GM12878 (cell line): Measurements from ENCODE around the gene KRTCAP3. TPM values are rescaled to one million over a fixed set of nuclear protein-coding genes. Genes with fewer than 3 reads are reported as not detected.
A peak's percentile ranks its signal among the peaks of the same experiment; 100 is the strongest.

ENCODE experiments used
- ATAC-seq: fragments of 200-7000 bp; cut with Tn5 transposase; 3 replicates; pipeline ENCODE4 v1.9.1; 2020; ENCODE audit warnings: mild to moderate bottlenecking, moderate library complexity
- BruUV-seq: library from RNA; stranded (reverse); fragments of 400-500 nt; replicated peaks from 2 replicates; lab custom pipeline; 2021; lab: Mats Ljungman, UMichigan
- CTCF ChIA-PET: fragments of 300-600 bp; sonication (Branson Sonifier 250); formaldehyde crosslinking; extraction: SDS; loops from one replicate; lab custom pipeline; 2021; ENCODE audit warnings: inconsistent platforms; lab: Yijun Ruan, JAX
- POLR2A ChIA-PET: fragments of 350-600 bp; formaldehyde crosslinking; extraction: SDS; loops from one replicate; lab custom pipeline; 2021; ENCODE audit warnings: inconsistent platforms; lab: Charles Lee
- RAD21 ChIA-PET: fragments of 300-600 bp; sonication (Branson Sonifier 250); formaldehyde crosslinking; loops from one replicate; lab custom pipeline; 2023; ENCODE audit warnings: antibody characterized with exemption; ENCODE audit not compliant: unreplicated experiment; lab: Charles Lee
- SMC1A ChIA-PET: fragments of 300-600 bp; sonication (Branson Sonifier 250); formaldehyde crosslinking; loops from one replicate; lab custom pipeline; 2023; ENCODE audit not compliant: unreplicated experiment, uncharacterized antibody; lab: Charles Lee
- DNase-seq: peaks from one replicate; pipeline ENCODE4 v3.0.0-alpha.2; 2011; ENCODE audit warnings: low read depth, low spot score
- FAIRE-seq: peaks from 3 replicates; lab custom pipeline; 2011; peaks lifted over from hg19 to GRCh38; lab: Jason Lieb, UNC
- H2AFZ ChIP-seq: 2 replicates; pipeline ENCODE4 v1.6.0; 2011; ENCODE audit warnings: low read depth, low read length, control low read depth; ENCODE audit not compliant: control insufficient read depth
- H3K27ac ChIP-seq: 2 replicates; pipeline ENCODE4 v1.5.1; 2011; ENCODE audit warnings: control low read depth; ENCODE audit not compliant: control insufficient read depth, insufficient read depth
- H3K27me3 ChIP-seq, 2 experiments: replicated peaks in 1 of 2; 2 replicates each; pipeline versions ENCODE4 v1.6.0 to v1.6.1; 2011; ENCODE audit warnings: low read length in 1 of 2; ENCODE audit not compliant: control insufficient read depth in 2 of 2, insufficient read depth in 2 of 2
- H3K36me3 ChIP-seq, 2 experiments: 2 replicates each; pipeline ENCODE4 v1.5.1; 2011; ENCODE audit warnings: low read length in 1 of 2; ENCODE audit not compliant: control insufficient read depth in 2 of 2, insufficient read depth in 2 of 2
- H3K4me1 ChIP-seq: 2 replicates; pipeline ENCODE4 v1.6.1; 2011; ENCODE audit warnings: mild to moderate bottlenecking, low read length, moderate library complexity, mixed read lengths; ENCODE audit not compliant: control insufficient read depth, insufficient read depth
- H3K4me2 ChIP-seq: 2 replicates; pipeline ENCODE4 v1.6.0; 2011; ENCODE audit warnings: control low read depth; ENCODE audit not compliant: control insufficient read depth, insufficient read depth
- H3K4me3 ChIP-seq: fragments of 200-600 bp; sonication (generic); 2 replicates; pipeline ENCODE4 v1.5.1; 2016
- H3K79me2 ChIP-seq: 2 replicates; pipeline ENCODE4 v1.6.0; 2011; ENCODE audit warnings: low read length; ENCODE audit not compliant: control insufficient read depth, insufficient read depth
- H3K9ac ChIP-seq: 2 replicates; pipeline ENCODE4 v1.8.0; 2011; ENCODE audit warnings: low read length, control low read depth, mixed read lengths; ENCODE audit not compliant: control insufficient read depth, insufficient read depth
- H3K9me3 ChIP-seq: replicated peaks from 3 replicates; pipeline ENCODE4 v1.5.1; 2011; ENCODE audit warnings: mild to moderate bottlenecking, low read length; ENCODE audit not compliant: control insufficient read depth, insufficient read depth
- H4K20me1 ChIP-seq: 2 replicates; pipeline ENCODE4 v1.6.0; 2011; ENCODE audit not compliant: control insufficient read depth, insufficient read depth
- CBX5 ChIP-seq: sonication (generic); IDR thresholded peaks from 2 replicates; pipeline ENCODE4 v1.6.1; 2016; ENCODE audit warnings: low read depth, moderate library complexity, mild to moderate bottlenecking, inconsistent platforms
- KAT2A ChIP-seq: conservative IDR thresholded peaks from 2 replicates; pipeline ENCODE4 v1.6.1; 2011; ENCODE audit warnings: low read depth, low read length; ENCODE audit not compliant: control insufficient read depth
- LARP7 ChIP-seq: fragments of 450-650 bp; IDR thresholded peaks from 2 replicates; pipeline ENCODE4 v1.6.1; 2017; ENCODE audit warnings: mild to moderate bottlenecking
- MEF2B ChIP-seq: fragments of 450-650 bp; IDR thresholded peaks from 2 replicates; pipeline ENCODE4 v1.6.1; 2018; ENCODE audit warnings: mild to moderate bottlenecking, moderate library complexity; ENCODE audit not compliant: partially characterized antibody, poor library complexity, severe bottlenecking
- TCF12 ChIP-seq: IDR thresholded peaks from 2 replicates; pipeline ENCODE4 v1.6.1; 2011; ENCODE audit warnings: low read depth, mild to moderate bottlenecking, low read length
- ZNF622 ChIP-seq: fragments of 450-650 bp; IDR thresholded peaks from 2 replicates; pipeline ENCODE4 v1.6.1; 2017; ENCODE audit warnings: mild to moderate bottlenecking, inconsistent platforms
- WGBS: methylation state at CpG from one replicate; pipeline ENCODE4 v1.1.6; 2016; ENCODE audit warnings: low lambda C conversion rate; ENCODE audit not compliant: insufficient replicate concordance, insufficient coverage; ENCODE audit errors: missing lambda C conversion rate; 5-methylcytosine and 5-hydroxymethylcytosine counted together
- in situ Hi-C: fragments of 300-500 bp; cut with MboI; formaldehyde crosslinking; loops from 9 replicates; pipeline ENCODE4 v1.14.3; 2018; ENCODE audit warnings: mixed read lengths
- intact Hi-C: fragments of 100-400 bp; cut with micrococcal nuclease; formaldehyde crosslinking; loops from one replicate; pipeline ENCODE4 v1.14.2; 2022; ENCODE audit not compliant: unreplicated experiment
- polyA plus RNA-seq, 11 experiments: library from polyadenylated mRNA; depleted of rRNA in 4 of 11; unstranded in 6 of 11; stranded (reverse) in 5 of 11; fragments of >200 nt; fragmentation: Nextera tagmentation in 4 of 11; fragmentation: Illumina TruSeq in 1 of 11; extraction: Ambion mirVana in 4 of 11; extraction: Trizol in 1 of 11; gene quantifications; 1 replicate in 1 of 11; 2 replicates in 10 of 11; pipeline versions ENCODE4 v1.2.1 to v1.2.3, GENCODE V29; 2011 to 2016; ENCODE audit warnings: inconsistent platforms in 2 of 11, missing spikeins in 2 of 11, low read depth in 1 of 11
- total RNA-seq, 4 experiments: library from RNA; depleted of rRNA in 3 of 4; stranded (reverse); fragments of >200 nt in 3 of 4; fragmentation: Illumina TruSeq in 1 of 4; extraction: Trizol in 1 of 4; gene quantifications; 2 replicates each; pipeline versions ENCODE4 v1.2.1 to v1.2.3, GENCODE V29; 2013 to 2021
- TF ChIP-seq, protein P1 (sequence below): fragments of 450-650 bp; formaldehyde crosslinking; IDR thresholded peaks from 2 replicates; pipeline ENCODE4 v1.4.0; 2022; ENCODE audit warnings: mild to moderate bottlenecking, moderate library complexity
- TF ChIP-seq, protein P2 (sequence below): IDR thresholded peaks from 2 replicates; pipeline ENCODE4 v1.6.1; 2011; ENCODE audit warnings: low read depth, low read length, improper control_type of control experiment, borderline replicate concordance
- TF ChIP-seq, protein P3 (sequence below): fragments of 450-650 bp; IDR thresholded peaks from 2 replicates; pipeline ENCODE4 v1.6.1; 2016; ENCODE audit warnings: mild to moderate bottlenecking

The KRTCAP3 gene
- total and polyA plus RNA-seq, 10 of the 15 experiments (the other 5 are each of a cell fraction or from before 2014, with no cell fraction given) = 0.26 to 2.2 (median 0.82) TPM; not detected in 1

DNA sequence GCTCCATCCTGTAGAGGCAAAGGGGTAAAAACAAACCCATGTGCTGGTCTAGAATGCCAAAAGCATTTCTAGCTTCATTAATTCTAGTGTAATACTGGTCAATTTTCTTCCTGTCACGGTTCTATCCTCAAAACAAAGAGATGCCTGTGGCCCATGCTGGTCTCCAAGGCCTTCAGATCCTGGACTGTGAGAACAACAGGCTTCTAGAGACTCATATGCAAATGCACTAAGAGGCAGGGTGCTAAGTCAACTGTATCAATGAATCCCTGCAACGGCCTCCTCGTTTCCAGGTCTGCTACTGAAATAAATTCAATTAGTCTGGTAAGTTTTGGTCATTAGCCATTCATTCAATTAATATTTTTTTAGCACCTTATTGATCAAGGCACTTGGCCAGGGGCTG is 43.3 kb downstream of the KRTCAP3 start (continued):
- TF ChIP-seq, protein P1, sequence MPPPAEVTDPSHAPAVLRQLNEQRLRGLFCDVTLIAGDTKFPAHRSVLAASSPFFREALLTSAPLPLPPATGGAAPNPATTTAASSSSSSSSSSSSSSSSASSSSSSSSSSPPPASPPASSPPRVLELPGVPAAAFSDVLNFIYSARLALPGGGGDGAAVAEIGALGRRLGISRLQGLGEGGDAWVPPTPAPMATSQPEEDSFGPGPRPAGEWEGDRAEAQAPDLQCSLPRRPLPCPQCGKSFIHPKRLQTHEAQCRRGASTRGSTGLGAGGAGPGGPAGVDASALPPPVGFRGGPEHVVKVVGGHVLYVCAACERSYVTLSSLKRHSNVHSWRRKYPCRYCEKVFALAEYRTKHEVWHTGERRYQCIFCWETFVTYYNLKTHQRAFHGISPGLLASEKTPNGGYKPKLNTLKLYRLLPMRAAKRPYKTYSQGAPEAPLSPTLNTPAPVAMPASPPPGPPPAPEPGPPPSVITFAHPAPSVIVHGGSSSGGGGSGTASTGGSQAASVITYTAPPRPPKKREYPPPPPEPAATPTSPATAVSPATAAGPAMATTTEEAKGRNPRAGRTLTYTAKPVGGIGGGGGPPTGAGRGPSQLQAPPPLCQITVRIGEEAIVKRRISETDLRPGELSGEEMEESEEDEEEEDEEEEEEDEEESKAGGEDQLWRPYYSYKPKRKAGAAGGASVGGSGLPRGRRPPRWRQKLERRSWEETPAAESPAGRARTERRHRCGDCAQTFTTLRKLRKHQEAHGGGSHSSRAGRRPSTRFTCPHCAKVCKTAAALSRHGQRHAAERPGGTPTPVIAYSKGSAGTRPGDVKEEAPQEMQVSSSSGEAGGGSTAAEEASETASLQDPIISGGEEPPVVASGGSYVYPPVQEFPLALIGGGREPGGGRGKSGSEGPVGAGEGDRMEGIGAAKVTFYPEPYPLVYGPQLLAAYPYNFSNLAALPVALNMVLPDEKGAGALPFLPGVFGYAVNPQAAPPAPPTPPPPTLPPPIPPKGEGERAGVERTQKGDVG = no peak
- TF ChIP-seq, all 136 proteins: peak for 0

DNA sequence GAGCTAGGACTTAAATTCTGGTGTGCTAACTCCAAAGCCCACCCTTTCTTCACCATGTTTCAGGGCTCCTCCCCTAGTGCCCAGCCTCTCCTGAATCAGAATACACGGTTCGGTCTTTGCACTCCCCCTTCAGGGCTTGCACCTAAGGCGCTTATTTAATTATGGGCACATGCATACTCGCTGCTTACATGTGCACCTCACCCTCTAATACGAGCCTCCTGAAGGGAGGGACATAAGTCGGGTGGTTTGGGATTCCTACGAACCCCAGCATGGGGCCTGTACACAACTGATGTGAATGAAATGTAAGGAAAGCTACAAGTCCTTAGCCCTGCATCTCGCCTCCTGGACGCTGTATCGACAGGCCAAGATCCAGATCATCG is 46.9 kb downstream of the KRTCAP3 start:
- TF ChIP-seq ZNF622 (no peak), KAT2A (no peak), TCF12 (no peak), LARP7 (0 out of 2 replicates have a peak, but pooled peaks have one; percentile 25), CBX5 (no peak), MEF2B (peak; percentile 9)
- TF ChIP-seq, protein P2, sequence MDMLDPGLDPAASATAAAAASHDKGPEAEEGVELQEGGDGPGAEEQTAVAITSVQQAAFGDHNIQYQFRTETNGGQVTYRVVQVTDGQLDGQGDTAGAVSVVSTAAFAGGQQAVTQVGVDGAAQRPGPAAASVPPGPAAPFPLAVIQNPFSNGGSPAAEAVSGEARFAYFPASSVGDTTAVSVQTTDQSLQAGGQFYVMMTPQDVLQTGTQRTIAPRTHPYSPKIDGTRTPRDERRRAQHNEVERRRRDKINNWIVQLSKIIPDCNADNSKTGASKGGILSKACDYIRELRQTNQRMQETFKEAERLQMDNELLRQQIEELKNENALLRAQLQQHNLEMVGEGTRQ = no peak
- TF ChIP-seq, protein P3, sequence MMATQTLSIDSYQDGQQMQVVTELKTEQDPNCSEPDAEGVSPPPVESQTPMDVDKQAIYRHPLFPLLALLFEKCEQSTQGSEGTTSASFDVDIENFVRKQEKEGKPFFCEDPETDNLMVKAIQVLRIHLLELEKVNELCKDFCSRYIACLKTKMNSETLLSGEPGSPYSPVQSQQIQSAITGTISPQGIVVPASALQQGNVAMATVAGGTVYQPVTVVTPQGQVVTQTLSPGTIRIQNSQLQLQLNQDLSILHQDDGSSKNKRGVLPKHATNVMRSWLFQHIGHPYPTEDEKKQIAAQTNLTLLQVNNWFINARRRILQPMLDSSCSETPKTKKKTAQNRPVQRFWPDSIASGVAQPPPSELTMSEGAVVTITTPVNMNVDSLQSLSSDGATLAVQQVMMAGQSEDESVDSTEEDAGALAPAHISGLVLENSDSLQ = no peak
- H3K4me1 ChIP-seq = peaks cover 3% of the 10 kb centered on the region; the same call in 1 of the 2 replicates
- H3K27me3 ChIP-seq = peaks cover 0 to under 1% of the 10 kb centered on the region in 2 experiments; a peak in 2 of 4 replicates
- H3K36me3 ChIP-seq = no peaks in the 10 kb centered on the region
- SMC1A ChIA-PET = no interaction called here
- peak overlapping the region; percentile 65 for H3K4me3 ChIP-seq
- CTCF ChIA-PET = interaction anchor here (0.6 kb wide), 2 partner anchors 156 to 1541 kb away, joined by 3 to 5 read pairs; no protein-coding TSS in a partner anchor
- under 1% methylated on average over 11 of the region's 11 CpGs for WGBS
- no peak overlapping the region for H3K27ac ChIP-seq
- POLR2A ChIA-PET = no interaction called here
- H3K9me3 ChIP-seq = no peaks in the 10 kb centered on the region
- intact Hi-C loops (loop anchor here (10.0 kb wide), 1 partner anchor 176 kb away; the partner anchor contains the start of genes SLC4A1AP and SUPT7L), in situ Hi-C loops (no loop called here)
- no peaks in the 10 kb centered on the region for H4K20me1 ChIP-seq
- no peaks in the 10 kb centered on the region for H3K79me2 ChIP-seq
- 0 out of 2 replicates have a peak overlapping the region, but pooled peaks have one; percentile 7 for H3K9ac ChIP-seq
- no TSS peak for BruUV-seq
- ATAC-seq (peak; percentile 18), FAIRE-seq (no peak), DNase-seq (no peak)
- peak overlapping the region; percentile 96 for H2AFZ ChIP-seq
- RAD21 ChIA-PET = no interaction called here
- H3K4me2 ChIP-seq = peak overlapping the region; percentile 77
